GM18499 (cell line): ENCODE data around the gene UCP3.

Experiments used
- ATAC-seq: cut with Tn5 transposase; IDR thresholded peaks from one replicate; pipeline ENCODE4 v1.9.1; 2021; ENCODE audit warnings: moderate number of reproducible peaks; ENCODE audit not compliant: insufficient read depth, unreplicated experiment

Gene UCP3, protein sequence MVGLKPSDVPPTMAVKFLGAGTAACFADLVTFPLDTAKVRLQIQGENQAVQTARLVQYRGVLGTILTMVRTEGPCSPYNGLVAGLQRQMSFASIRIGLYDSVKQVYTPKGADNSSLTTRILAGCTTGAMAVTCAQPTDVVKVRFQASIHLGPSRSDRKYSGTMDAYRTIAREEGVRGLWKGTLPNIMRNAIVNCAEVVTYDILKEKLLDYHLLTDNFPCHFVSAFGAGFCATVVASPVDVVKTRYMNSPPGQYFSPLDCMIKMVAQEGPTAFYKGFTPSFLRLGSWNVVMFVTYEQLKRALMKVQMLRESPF

DNA sequence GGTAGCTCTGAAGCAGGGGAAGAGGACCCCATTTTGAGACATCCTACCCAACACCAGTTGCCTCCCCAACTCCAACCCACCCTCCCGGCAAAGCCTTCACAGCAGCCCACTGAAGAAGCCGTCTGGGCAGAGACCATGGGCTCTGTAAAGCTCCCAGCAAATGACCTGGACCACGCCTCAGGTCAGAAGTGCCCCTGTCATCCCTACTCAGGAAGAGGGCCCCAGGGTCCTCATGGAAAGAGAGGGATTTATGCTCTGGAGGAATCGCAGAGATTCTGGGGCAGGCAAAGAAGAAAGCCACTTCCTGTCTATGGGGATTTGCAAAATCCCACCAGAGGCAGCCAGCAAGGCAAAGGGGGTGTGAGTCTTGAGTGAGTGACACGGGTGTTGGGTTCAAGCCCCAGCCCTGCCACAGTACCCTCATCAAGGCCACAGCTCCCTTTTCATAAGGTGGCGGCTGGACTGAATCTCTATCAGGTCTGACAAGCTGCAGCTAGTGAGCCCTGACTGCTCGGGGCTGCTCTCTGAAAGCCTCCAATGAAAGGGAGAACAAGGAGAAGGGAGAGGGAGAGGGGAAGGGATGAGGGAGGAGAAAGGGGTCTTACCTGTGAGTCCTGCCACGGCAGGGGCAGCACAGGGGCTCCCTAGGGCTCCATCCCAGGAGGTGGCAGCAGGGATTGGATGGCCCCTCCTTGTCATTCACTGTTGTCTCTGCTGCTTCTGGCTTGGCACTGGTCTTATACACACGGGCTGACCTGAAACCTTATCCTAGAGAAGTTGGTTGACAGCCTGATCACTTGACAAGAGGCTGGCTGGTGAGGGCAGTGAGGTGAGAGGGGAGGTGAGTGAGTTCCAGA is at the start of gene UCP3:
TSS of gene UCP3 (minus strand) at position 713 of the 857 bp plus-strand sequence. CDS start 2,043 bp downstream, outside the sequence.
- no peak for ATAC-seq

- ATAC-seq: no peak
Measured at GRCh38 chr11:74057249-74058151, 48.6 kb upstream of the UCP3 start.

DNA sequence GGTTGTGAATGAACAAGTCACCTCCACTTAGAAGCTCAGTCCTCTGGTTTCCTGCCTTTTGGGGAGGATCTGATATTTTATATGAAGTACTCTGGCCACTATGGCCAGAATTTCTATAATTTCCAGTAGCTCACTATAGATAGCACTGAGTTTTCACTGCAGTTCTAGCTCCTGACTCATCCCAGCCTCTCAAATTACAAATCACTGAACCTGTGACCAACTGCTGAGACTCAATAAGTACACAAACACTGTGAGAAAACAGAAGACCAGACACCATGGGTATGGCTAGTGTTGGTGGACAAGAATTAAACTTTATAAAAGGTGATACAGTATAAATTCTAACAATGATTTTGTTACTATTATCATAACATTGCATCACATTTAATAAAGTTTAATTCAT is 47.1 kb upstream of the UCP3 start:
- no peak for ATAC-seq

- ATAC-seq: no peak
Measured at GRCh38 chr11:74050465-74050864, 41.6 kb upstream of the UCP3 start.

DNA sequence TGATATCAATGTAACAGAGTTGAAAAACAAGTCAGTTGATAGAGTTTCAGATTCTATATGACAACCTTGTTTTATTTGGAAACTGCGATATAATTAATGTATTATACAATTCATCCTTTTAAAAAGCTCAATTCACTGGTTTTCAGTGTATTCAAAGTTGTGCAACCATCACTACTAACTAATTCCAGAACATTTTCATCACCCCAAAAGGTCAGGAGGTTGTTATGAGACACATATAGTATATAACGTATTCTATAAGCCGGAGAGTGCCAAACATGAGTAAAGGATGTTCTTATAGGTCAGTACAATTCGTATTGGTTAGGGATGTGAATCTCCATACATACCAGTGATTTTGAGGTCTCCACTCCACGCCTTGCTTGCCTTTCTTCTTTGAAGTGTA is 40.1 kb upstream of the UCP3 start:
- no peak for ATAC-seq

DNA sequence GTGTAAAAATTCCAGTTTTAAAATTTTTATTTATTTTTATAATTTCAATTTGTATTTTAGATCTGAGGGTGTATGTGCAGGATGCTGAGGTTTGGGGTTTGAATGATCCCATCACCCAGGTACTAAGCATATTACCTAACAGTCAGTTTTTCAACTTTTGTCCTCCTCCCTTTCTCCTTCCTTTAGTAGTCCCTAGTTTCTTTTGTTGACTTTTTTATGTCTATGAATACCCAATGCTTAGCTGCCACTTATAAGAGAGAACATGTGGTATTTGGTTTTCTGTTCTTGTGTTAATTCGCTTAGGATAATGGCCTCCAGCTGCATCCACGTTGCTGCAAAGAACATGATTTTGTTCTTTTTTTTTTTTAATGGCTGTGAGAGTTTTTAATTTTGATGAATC is 35.7 kb upstream of the UCP3 start:
- no peak for ATAC-seq

GRCh38 chr11:74043450-74043849 is 34.6 kb upstream of the UCP3 start:
- no peak for ATAC-seq

- ATAC-seq: no peak
Measured at GRCh38 chr11:74037309-74037708, 28.4 kb upstream of the UCP3 start.

GRCh38 chr11:74035264-74035663 is 26.4 kb upstream of the UCP3 start:
- no peak for ATAC-seq

DNA sequence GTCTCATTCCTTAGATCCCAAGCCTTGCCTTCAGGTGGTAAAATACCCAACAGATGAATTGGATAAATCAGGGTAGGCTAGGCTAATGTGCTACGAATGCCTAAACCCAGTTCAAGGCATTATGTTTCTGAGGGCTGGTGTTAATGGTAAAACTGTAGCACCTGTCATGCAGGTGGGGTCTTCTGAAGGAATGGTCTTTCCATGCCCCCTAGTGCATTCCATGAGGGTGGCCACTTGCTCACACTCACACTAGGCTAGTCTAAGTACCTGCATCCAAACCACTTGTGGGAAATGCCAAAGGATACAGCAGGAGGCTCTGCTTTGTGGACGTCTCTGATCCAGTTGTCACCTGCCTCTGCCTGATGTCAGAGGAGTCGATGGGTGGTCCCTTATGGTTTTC is 24.2 kb upstream of the UCP3 start:
- ATAC-seq: no peak

DNA sequence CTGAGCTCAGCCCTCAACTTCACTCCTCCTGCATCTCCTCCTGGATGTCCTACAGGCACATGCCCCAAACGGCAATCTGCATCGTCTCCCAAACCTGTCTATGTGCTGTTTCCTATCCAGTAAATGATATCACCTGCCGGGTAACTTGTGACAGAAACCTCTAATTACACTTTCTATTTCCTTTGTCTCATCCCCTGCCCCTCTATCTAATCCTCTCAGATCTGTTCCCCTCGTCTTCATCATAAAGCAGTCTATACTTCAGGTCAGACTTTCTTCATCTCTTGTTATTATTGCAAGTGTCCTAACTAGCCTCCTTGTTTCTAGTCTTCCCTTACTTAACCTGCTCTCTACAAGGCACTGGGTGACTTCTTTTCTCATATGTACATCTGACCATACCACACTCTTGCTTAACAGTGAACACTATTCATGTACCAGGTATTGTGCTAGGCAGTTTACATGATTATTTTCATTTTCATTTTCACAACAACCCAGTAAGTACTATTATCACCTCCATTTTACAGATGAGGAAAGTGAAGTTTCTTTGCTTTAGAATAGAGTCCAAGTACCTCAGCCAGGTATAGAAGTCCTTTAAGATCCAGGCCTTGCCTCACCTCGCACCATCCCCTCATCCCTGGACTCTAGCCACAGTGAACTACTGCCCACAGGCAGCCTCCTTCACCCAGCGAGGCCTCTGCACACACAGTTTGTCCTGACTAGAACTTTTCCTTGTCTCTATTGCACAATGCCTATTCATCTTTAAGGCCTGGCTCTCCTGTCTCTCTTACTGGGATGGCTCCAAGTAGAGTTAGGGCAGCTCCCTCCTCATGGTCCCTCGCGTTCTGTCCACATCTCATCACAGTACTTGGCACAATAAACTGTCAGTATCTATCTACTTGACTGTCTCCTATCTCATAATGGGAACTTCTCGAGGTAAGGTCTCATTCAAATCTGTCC is 22.1 kb upstream of the UCP3 start:
- no peak for ATAC-seq

DNA sequence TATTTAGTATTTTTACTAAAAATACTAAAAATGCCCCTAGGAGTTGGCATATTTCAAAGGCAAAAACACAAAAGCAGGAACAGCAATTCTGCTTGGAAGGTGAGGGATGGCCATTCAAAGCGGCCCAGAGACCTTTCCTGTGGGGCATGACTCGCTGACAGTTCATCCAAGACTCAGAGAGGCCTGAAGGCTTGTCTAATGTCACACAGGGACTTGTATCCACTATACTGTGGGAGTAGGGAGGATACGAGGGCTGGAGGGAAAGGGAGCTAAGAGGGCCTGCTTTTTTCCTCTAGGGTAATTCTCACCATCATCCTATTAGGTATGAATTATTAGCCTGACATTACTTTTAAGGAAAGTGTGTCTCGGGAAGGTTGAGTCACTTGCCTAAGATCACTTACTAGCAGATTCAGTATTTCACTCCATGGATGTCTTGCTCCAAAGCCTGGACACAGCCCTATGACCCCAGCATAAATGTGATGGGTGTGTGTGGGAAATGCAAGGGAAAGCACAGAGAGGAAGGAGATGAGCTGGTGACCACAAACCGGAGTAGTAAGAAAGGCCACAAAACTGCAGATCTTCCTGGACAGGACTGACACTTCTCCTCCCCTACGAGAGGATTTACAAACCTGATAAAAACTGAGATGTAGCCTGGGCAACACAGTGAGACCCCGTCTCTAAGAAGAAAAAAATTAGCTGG is 16.7 kb upstream of the UCP3 start:
- no peak for ATAC-seq

DNA sequence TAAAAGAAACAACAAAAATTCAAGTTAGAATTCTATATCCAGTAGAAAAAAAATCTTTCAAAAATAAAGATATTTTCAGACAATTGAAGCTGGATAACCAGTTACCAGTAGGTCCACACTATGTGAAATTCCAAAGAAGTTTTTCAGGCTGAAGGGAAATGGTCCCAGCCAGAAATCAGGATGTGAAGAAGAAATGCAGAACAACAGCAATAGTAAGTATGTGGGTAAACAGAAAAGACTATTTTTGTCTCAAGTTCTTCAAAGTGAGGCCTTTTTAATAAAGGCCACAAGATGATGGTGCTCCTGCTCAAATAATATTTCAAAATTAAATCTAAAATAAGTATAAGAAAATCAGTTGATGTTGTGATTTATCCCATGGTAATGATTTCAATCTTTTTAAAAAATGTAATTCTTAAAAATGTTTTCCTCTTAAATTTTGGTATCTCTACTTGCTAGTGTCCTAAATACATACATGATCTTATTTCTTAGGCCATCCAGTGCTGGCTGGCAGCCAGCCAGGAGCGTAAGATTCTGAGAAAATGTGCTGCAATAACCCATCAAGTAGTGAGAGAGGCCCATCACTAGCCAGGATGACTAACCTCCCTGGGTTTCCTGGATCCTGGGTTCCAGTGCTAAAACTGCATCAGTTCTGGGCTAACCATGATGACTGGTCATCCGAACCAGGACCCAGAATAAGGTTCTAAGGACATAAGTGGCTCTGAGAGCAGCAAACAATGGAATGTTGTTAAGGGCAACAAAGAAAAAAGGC is 15.6 kb upstream of the UCP3 start:
- ATAC-seq: no peak

GRCh38 chr11:74023276-74023675 is 14.4 kb upstream of the UCP3 start:
- no peak for ATAC-seq

GRCh38 chr11:74022546-74022945 is 13.7 kb upstream of the UCP3 start:
- ATAC-seq: no peak

- ATAC-seq: no peak
Measured at GRCh38 chr11:74021998-74022397, 13.1 kb upstream of the UCP3 start.

DNA sequence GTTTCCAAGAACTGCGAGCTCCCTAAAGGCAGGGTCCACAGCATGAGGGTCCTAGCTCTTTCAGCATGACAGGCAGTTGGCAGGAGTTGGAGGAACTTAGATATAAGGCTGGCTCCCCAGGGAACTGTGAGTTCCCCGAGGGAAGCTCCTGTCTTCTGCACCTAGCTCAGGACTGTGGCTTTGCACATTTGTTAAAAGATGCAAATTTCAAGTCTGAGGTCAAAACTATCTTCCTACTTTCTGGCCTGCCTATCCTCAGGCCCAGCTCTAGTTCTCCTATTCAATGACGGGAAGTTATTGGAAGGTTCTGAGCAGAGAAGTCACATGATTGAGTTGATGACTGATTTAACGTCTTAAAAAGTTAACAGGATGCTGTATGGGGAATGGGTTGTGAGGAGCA is 11.7 kb upstream of the UCP3 start:
- ATAC-seq: no peak

GRCh38 chr11:74019860-74020259 is 11.0 kb upstream of the UCP3 start:
- no peak for ATAC-seq
